SK-N-SH (cell line): Measurements from ENCODE around the gene NIN.

Source experiments
- CTCF ChIP-seq: fragments of 200-600 bp; sonication (generic); IDR thresholded peaks from 2 replicates; pipeline ENCODE4 v1.6.1; 2017; ENCODE audit warnings: antibody characterized with exemption, mild to moderate bottlenecking, moderate library complexity
- EP300 ChIP-seq, 2 experiments: IDR thresholded peaks; 2 replicates each; pipeline versions ENCODE4 v1.4.0 to v1.6.1; 2012; ENCODE audit warnings: borderline replicate concordance in 1 of 2, low read depth in 1 of 2, low read length in 1 of 2
- EZH2phosphoT487 ChIP-seq: fragments of 200-600 bp; sonication (generic); IDR thresholded peaks from 2 replicates; pipeline ENCODE4 v1.6.1; 2017; ENCODE audit warnings: low read depth, mixed run types, mild to moderate bottlenecking, antibody characterized with exemption, moderate library complexity, borderline replicate concordance
- TAF1 ChIP-seq: IDR thresholded peaks from 2 replicates; pipeline ENCODE4 v1.6.1; 2012; ENCODE audit warnings: low read depth, mild to moderate bottlenecking, low read length, moderate library complexity, borderline replicate concordance

DNA sequence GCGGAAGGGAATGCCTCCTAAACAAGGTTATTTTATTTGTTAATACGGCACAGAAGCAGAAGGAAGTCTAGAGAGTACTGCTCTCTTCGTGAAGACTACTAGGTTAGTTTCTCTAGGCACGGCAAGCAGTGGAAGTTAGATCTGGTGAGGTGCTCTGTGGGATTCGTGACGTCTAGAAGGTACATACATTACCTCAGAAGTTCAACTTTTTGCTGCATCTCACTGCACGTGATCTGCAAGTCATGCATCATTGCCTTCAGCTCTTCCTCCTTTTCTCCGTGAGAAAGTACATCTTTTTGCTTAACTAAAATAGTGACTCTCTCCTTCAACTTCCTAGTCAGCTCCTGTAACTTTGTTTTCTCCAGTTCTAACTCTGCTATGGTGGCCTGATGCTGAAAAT lies 74.7 kb downstream of the NIN start:
- TF ChIP-seq EZH2phosphoT487 = no peak
- TF ChIP-seq TAF1 = no peak
- no peak for TF ChIP-seq CTCF
- no peak for TF ChIP-seq EP300 (IDR thresholded peaks at IDR 0.05; ENCODE audit: borderline replicate concordance in 1 of 2, low read depth in 1 of 2, low read length in 1 of 2)
